SU-DHL-6 (cell line): Measurements from ENCODE around the gene EIF4EBP3.
"Not testable (repeated sequence)": the region's sequence is repeated elsewhere in the genome, so short reads cannot be mapped to it uniquely, and the experiment has no call there.

Experiments used
- H2AFZ ChIP-seq: fragments of 200-600 bp; sonication (generic); 2 replicates; pipeline ENCODE4 v1.6.1; 2014; ENCODE audit warnings: low read depth, mild to moderate bottlenecking, moderate library complexity, mixed read lengths, antibody characterized with exemption, low read length; ENCODE audit not compliant: severe bottlenecking
- H3F3A ChIP-seq: fragments of 200-600 bp; shearing (Covaris generic); 2 replicates; pipeline ENCODE4 v1.6.0; 2016; ENCODE audit warnings: antibody characterized with exemption, mild to moderate bottlenecking; ENCODE audit not compliant: insufficient read depth
- H3K27ac ChIP-seq: fragments of 200-600 bp; sonication (generic); 2 replicates; pipeline ENCODE4 v1.5.1; 2016; ENCODE audit warnings: low read depth, mild to moderate bottlenecking, low read length, moderate library complexity, mixed read lengths
- H3K27me3 ChIP-seq: fragments of 200-600 bp; sonication (generic), shearing (Covaris generic); 2 replicates; pipeline ENCODE4 v1.6.0; 2014; ENCODE audit warnings: mild to moderate bottlenecking, low read length
- H3K36me3 ChIP-seq: fragments of 200-600 bp; sonication (generic); 2 replicates; pipeline ENCODE4 v1.6.1; 2014; ENCODE audit warnings: mild to moderate bottlenecking, low read length, mixed read lengths
- H3K4me2 ChIP-seq: fragments of 300-600, 200-600 bp; shearing (Covaris generic), sonication (generic); 2 replicates; pipeline ENCODE4 v1.6.0; 2014; ENCODE audit warnings: low read length, low read depth, mild to moderate bottlenecking; ENCODE audit not compliant: poor library complexity, severe bottlenecking
- H3K4me3 ChIP-seq: fragments of 200-600 bp; sonication (generic); 2 replicates; pipeline ENCODE4 v1.5.1; 2014; ENCODE audit warnings: antibody characterized with exemption, low read length, mild to moderate bottlenecking, mixed read lengths; ENCODE audit not compliant: insufficient read depth, poor library complexity, severe bottlenecking
- H3K79me2 ChIP-seq: fragments of 200-600 bp; sonication (generic); 2 replicates; pipeline ENCODE4 v1.6.1; 2014; ENCODE audit warnings: mild to moderate bottlenecking, low read length, moderate library complexity; ENCODE audit not compliant: insufficient read depth
- H3K9ac ChIP-seq: fragments of 200-600 bp; sonication (generic); 2 replicates; pipeline ENCODE4 v1.7.0; 2014; ENCODE audit warnings: mild to moderate bottlenecking, low read length
- H3K9me2 ChIP-seq: fragments of 200-600 bp; sonication (generic); replicated peaks from 2 replicates; pipeline ENCODE4 v1.6.1; 2014; ENCODE audit warnings: low read length; ENCODE audit not compliant: insufficient read depth
- H3K9me3 ChIP-seq: fragments of 200-600 bp; sonication (generic); 2 replicates; pipeline ENCODE4 v1.6.1; 2014; ENCODE audit warnings: low read length, mixed read lengths; ENCODE audit not compliant: insufficient read depth
- H4K20me1 ChIP-seq: fragments of 200-600 bp; sonication (generic); 2 replicates; pipeline ENCODE4 v1.6.1; 2014; ENCODE audit warnings: low read depth, mild to moderate bottlenecking, antibody characterized with exemption, low read length, moderate library complexity, mixed read lengths
- EZH2phosphoT487 ChIP-seq: fragments of 200-600 bp; sonication (generic), shearing (Covaris generic); conservative IDR thresholded peaks from 2 replicates; pipeline ENCODE4 v1.6.1; 2018; ENCODE audit warnings: mild to moderate bottlenecking, antibody characterized with exemption, low read length, moderate library complexity, mixed read lengths
- TF ChIP-seq, protein P1 (sequence below): fragments of 200-600 bp; sonication (generic); IDR thresholded peaks from one replicate; pipeline ENCODE4 v1.5.1; 2017; ENCODE audit warnings: antibody characterized with exemption, mild to moderate bottlenecking, low read length, moderate library complexity; ENCODE audit not compliant: insufficient read depth, poor library complexity, severe bottlenecking

EIF4EBP3 gene

DNA sequence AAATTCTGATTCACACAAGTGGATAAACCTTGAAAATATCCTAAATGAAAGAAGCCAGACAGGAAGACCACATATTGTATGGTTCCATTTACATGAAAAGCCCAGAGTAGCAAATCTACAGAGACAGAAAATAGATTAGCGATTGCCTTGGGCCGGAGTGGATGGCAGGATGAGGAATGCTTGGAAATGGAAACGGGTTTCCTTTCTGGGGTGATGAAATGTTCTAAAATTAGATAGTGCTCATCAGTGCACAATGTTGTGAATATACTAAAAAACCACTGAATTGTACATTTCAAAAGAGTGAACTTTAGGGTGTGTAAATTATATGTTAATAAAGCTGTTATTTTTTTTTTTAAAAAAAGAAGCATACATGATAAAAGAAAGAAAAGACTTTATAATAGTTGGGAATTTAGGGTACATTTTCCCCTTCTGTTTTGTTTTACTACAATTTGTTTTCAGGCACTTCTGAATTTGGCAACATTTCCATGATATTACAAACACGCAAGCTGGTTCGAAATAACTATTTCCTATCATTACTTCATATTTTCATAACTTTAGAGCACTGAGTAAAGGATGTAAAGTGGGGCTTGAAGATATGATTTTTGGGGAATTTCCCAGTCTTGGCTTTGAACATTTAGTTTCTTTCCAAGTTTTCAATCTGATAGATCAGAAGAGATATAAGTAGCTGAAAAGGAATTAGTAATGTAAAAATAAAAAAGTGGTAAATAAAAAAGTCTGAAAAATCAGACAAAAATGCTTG, 41.0 kb downstream of the EIF4EBP3 start:
- no peak overlapping the region for H3K4me2 ChIP-seq
- H3K9me2 ChIP-seq: no peaks in the 10 kb centered on the region
- H3K4me3 ChIP-seq: no peak overlapping the region
- H3K9me3 ChIP-seq: no peaks in the 10 kb centered on the region
- no peaks in the 10 kb centered on the region for H3K36me3 ChIP-seq
- H4K20me1 ChIP-seq: no peaks in the 10 kb centered on the region
- no peak overlapping the region for H2AFZ ChIP-seq
- H3F3A ChIP-seq: no peaks in the 10 kb centered on the region
- no peak overlapping the region for H3K27ac ChIP-seq
- H3K79me2 ChIP-seq: no peaks in the 10 kb centered on the region
- no peaks in the 10 kb centered on the region for H3K27me3 ChIP-seq
- H3K9ac ChIP-seq: no peak overlapping the region
- no peak for TF ChIP-seq EZH2phosphoT487

DNA sequence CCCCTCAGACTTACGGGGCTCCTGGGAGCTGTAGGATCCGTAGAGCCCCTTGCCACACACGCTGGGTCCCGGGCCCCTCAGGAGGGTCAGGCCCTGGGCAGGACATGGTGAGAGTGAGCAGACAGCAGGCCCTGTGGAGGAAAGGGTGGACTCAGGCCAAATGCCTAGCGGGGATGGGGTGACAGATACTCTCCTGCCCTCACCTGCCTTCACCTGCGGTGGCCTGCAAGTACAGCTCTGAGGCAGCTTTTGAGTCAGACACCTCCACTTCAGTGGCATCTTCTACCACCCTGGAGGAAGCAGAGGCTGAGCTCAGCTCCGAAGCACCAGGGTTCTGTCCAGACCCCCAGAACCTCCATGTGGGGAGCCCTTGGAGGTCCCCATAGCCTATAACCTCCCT, 43.4 kb downstream of the EIF4EBP3 start:
- Histone ChIP-seq H3K9me3 (no peaks in the 10 kb centered on the region), H3K27me3 (no peaks in the 10 kb centered on the region), H3K36me3 (no peaks in the 10 kb centered on the region), H3K27ac (no peak overlapping the region), H3K9me2 (no peaks in the 10 kb centered on the region), H3K4me3 (no peak overlapping the region), H3K9ac (no peak overlapping the region), H3F3A (no peaks in the 10 kb centered on the region), H4K20me1 (no peaks in the 10 kb centered on the region), H3K79me2 (no peaks in the 10 kb centered on the region), H2AFZ (no peak overlapping the region), H3K4me2 (no peak overlapping the region)
- TF ChIP-seq, protein P1, sequence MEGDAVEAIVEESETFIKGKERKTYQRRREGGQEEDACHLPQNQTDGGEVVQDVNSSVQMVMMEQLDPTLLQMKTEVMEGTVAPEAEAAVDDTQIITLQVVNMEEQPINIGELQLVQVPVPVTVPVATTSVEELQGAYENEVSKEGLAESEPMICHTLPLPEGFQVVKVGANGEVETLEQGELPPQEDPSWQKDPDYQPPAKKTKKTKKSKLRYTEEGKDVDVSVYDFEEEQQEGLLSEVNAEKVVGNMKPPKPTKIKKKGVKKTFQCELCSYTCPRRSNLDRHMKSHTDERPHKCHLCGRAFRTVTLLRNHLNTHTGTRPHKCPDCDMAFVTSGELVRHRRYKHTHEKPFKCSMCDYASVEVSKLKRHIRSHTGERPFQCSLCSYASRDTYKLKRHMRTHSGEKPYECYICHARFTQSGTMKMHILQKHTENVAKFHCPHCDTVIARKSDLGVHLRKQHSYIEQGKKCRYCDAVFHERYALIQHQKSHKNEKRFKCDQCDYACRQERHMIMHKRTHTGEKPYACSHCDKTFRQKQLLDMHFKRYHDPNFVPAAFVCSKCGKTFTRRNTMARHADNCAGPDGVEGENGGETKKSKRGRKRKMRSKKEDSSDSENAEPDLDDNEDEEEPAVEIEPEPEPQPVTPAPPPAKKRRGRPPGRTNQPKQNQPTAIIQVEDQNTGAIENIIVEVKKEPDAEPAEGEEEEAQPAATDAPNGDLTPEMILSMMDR: no peak
- no peak for TF ChIP-seq EZH2phosphoT487

DNA sequence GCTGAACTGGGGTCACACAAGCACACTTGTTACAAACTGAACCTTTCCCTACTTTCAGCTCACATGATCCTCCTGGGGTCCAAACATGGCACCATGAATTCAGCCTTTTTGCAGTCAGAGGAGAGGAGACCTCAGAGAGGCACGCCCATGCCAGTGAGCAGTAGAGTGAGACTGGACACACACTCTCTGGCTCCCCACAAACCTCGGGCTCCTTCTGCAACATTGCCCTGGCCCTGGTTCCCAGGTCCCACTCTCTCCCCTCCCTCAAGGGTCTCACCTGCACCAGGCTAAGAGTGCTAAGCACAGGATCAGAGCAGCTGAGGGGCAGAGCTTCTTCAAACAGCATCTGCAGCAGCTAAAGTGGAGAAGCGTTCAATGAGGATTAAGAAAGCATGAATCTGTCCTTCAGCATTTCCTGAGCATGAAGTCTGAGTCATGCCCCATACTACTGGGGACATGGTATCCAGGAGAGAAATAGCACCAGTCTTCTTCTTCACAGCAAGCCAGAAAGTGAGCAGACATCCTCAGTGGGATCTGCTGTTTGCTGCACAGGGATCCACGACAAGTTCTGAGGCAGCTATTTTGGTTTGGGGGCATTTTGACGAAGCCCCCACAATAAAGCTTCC, 44.4 kb downstream of the EIF4EBP3 start:
- TF ChIP-seq, protein P1: no peak
- no peak for TF ChIP-seq EZH2phosphoT487
- Histone ChIP-seq H3F3A (no peaks in the 10 kb centered on the region), H4K20me1 (no peaks in the 10 kb centered on the region), H3K4me3 (no peak overlapping the region), H3K36me3 (no peaks in the 10 kb centered on the region), H3K27ac (no peak overlapping the region), H3K9me2 (no peaks in the 10 kb centered on the region), H3K9me3 (no peaks in the 10 kb centered on the region), H3K4me2 (no peak overlapping the region), H3K27me3 (no peaks in the 10 kb centered on the region), H3K79me2 (no peaks in the 10 kb centered on the region), H2AFZ (no peak overlapping the region), H3K9ac (no peak overlapping the region)

DNA sequence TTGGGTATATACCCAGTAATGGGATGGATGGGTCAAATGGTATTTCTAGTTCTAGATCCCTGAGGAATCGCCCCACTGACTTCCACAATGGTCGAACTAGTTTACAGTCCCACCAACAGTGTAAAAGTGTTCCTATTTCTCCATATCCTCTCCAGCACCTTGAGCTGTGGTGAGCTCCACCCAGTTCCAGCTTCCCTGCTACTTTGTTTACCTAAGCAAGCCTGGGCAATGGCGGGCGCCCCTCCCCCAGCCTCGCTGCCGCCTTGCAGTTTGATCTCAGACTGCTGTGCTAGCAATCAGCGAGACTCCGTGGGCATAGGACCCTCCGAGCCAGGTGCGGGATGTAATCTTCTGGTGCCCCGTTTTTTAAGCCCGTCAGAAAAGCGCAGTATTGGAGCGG, 45.6 kb downstream of the EIF4EBP3 start:
- not testable (repeated sequence) for H3K4me3 ChIP-seq, H3K27ac ChIP-seq, H3K27me3 ChIP-seq, H3K36me3 ChIP-seq, H3K9ac ChIP-seq, H3F3A ChIP-seq, H3K9me3 ChIP-seq, H2AFZ ChIP-seq, H3K9me2 ChIP-seq, H4K20me1 ChIP-seq, H3K4me2 ChIP-seq, H3K79me2 ChIP-seq
